Body of pancreas (tissue), 4 donors: ENCODE data around the gene TXK.

Source experiments
- POLR2A ChIP-seq, 3 donors: fragments of 450-650 bp; IDR thresholded peaks; one replicate each; pipeline ENCODE4 v1.6.1; 2016; ENCODE audit warnings: antibody characterized with exemption in 3 of 3, mild to moderate bottlenecking in 2 of 3
- TF ChIP-seq, protein P1 (sequence below), 7 experiments: fragments of 450-650 bp in 4 of 7; fragments of 200-600 bp in 3 of 7; sonication (generic) in 3 of 7; IDR thresholded peaks; one replicate each; pipeline ENCODE4 v1.5.1; 2016 to 2019; ENCODE audit warnings: antibody characterized with exemption in 7 of 7

DNA sequence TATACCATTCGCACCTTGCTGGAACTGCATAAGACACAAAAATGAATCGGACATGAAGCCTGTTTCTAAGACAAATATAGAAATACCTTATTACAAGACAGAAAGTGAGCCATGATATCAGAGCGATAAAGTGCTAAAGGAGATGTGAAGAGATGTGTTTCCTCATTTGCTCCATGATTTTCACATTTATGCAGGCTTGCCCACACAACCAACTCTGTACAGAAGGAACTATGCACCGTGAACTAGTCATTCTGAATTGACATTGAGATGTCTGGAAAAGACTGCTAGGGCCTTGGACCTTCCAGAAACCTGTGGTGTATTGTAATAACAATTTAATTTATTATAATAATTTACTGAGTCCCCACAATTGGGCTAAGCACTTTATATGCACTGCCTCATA, 38.6 kb upstream of the TXK start:
- TF ChIP-seq, protein P1, sequence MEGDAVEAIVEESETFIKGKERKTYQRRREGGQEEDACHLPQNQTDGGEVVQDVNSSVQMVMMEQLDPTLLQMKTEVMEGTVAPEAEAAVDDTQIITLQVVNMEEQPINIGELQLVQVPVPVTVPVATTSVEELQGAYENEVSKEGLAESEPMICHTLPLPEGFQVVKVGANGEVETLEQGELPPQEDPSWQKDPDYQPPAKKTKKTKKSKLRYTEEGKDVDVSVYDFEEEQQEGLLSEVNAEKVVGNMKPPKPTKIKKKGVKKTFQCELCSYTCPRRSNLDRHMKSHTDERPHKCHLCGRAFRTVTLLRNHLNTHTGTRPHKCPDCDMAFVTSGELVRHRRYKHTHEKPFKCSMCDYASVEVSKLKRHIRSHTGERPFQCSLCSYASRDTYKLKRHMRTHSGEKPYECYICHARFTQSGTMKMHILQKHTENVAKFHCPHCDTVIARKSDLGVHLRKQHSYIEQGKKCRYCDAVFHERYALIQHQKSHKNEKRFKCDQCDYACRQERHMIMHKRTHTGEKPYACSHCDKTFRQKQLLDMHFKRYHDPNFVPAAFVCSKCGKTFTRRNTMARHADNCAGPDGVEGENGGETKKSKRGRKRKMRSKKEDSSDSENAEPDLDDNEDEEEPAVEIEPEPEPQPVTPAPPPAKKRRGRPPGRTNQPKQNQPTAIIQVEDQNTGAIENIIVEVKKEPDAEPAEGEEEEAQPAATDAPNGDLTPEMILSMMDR (IDR thresholded peaks at IDR 0.05) = no peak
- no peak for TF ChIP-seq POLR2A (IDR thresholded peaks at IDR 0.05)
